ENCODE data around the gene JAK3. TPM values are rescaled to one million over a fixed set of nuclear protein-coding genes. Genes with fewer than 3 reads are reported as not detected.

JAK3 gene
- total and polyA plus RNA-seq, 2 donors (not counting 3 experiments of a cell fraction or from before 2014, with no cell fraction given), result 3.1 to 3.8 TPM

DNA sequence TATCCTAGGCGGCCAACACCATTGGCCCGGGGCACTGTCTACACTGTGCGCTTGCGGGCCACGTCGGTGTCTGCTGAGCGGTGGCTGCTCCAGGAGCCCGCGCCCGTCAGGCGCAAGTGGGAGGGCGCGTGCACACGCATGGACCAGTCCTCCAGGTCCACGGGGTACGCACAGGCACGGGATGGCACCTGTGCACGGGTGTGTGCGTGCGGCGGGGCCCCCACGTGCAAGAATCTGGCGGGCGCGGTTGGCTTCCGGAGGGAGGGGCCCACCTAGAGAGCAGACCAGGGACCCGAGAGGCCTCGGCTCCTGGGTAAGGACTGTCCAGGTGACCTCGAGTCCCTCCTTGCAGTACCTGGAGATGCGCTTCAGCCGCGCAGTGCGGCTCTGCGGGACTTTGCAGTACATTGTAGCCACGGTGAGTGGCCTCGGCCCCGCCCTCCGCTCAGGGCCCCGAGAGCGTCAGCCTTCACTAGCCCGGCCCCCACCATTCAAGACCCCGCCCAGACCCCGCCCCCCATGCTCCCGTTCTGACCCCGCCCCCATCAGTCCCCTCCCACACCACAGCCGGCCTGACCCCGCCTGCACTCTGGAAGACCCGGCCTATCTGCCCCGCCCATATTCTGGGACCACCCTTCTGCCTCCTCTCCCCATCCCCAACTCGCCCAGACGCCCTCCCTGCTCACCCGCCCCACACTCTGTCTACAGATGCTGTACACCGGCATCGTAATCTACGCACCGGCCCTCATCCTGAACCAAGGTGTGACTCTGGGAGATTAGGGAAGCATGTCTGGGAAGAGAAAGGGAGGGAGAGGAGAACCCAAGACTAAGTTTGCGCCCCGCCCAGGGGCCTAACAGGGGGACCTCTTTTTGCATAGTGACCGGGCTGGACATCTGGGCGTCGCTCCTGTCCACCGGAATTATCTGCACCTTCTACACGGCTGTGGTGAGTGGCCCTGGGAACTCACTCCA is 26.3 kb upstream of the JAK3 start:
- CTCF ChIA-PET, result interaction anchor here (1.5 kb wide), 1 partner anchor 15 kb away, joined by 4 read pairs; the partner anchor contains the start of gene RPL18A
- Histone ChIP-seq H3K9ac (replicated peaks; ENCODE audit: extremely low read depth, insufficient read depth, low read length) (no peak overlapping the region), H3K4me3 (replicated peaks in 1 of 3; ENCODE audit: insufficient read depth in 1 of 3, low read depth in 1 of 3, low read length in 3 of 3) (no peak overlapping the region)

DNA sequence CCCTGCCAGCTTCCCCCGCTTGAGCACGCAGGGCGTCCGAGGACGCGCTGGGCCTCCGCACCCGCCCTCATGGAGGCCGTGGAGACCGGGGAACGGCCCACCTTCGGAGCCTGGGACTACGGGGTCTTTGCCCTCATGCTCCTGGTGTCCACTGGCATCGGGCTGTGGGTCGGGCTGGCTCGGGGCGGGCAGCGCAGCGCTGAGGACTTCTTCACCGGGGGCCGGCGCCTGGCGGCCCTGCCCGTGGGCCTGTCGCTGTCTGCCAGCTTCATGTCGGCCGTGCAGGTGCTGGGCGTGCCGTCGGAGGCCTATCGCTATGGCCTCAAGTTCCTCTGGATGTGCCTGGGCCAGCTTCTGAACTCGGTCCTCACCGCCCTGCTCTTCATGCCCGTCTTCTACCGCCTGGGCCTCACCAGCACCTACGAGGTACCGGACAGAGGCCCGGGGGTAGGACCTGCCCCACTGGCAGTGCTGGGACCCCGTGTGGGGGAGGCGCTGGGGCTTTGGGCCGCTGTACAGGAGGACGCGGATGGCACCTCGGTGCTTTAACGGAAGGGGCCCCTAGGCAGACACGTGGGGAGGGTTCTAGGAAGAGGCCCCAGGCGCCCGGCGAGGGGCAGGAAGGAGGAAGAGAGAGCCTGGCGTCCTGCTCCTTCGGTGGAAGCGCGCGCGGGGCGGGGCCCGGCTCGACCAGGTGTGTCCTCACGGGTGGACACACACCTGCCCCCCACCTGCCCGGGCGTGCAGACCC is 24.6 kb upstream of the JAK3 start:
- POLR2A ChIA-PET, result interaction anchor here (2.8 kb wide), 1 partner anchor 13 kb away, joined by 13 read pairs; the partner anchor contains the start of gene RPL18A
- no peak overlapping the region for H3K9ac ChIP-seq (replicated peaks; ENCODE audit: extremely low read depth, insufficient read depth, low read length)
- H3K27ac ChIP-seq (ENCODE audit: insufficient read depth, low read depth, low read length), result no peak overlapping the region
- BruUV-seq (replicated peaks), result no TSS peak
- TF ChIP-seq GATA2 (IDR thresholded peaks at IDR 0.05; ENCODE audit: insufficient read depth, insufficient read length, low read depth, low read length) (no peak), JUN (IDR thresholded peaks at IDR 0.05; ENCODE audit: borderline replicate concordance, insufficient read depth, insufficient read length, low read depth) (no peak), EZH2 (IDR thresholded peaks at IDR 0.05; ENCODE audit: borderline replicate concordance, low read depth, low read length, severe bottlenecking) (peak; percentile 92), FOS (IDR thresholded peaks at IDR 0.05; ENCODE audit: borderline replicate concordance, insufficient read depth, low read length) (no peak)
- TF ChIP-seq, protein P1, sequence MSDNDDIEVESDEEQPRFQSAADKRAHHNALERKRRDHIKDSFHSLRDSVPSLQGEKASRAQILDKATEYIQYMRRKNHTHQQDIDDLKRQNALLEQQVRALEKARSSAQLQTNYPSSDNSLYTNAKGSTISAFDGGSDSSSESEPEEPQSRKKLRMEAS (IDR thresholded peaks at IDR 0.05; ENCODE audit: insufficient read depth, insufficient read length), result no peak
- CTCF ChIA-PET, result interaction anchor here (1.0 to 5.0 kb wide), 5 partner anchors 10 to 123 kb away, joined by 4 to 118 read pairs (median 4); partner anchors contain the start of genes CCDC124 and RPL18A
- H2AFZ ChIP-seq (ENCODE audit: low read depth, low read length), result no peak overlapping the region
- intact Hi-C loops (cut with micrococcal nuclease), result no loop called here
- FAIRE-seq (no peak), DNase-seq (ENCODE audit: low read depth, low spot score) (no peak)
- H3K4me1 ChIP-seq (ENCODE audit: control insufficient read depth, extremely low read depth, insufficient read depth, low read length), result no peaks in the 10 kb centered on the region
- H3K4me3 ChIP-seq (replicated peaks in 1 of 3; ENCODE audit: insufficient read depth in 1 of 3, low read depth in 1 of 3, low read length in 3 of 3), result no peak overlapping the region
- H3K36me3 ChIP-seq (ENCODE audit: control insufficient read depth in 2 of 2, extremely low read depth in 1 of 2, insufficient read depth in 2 of 2, low read length in 2 of 2), result no peaks in the 10 kb centered on the region
- no peak overlapping the region for H3K4me2 ChIP-seq (ENCODE audit: insufficient read depth, low read length)
- H3K9me1 ChIP-seq (replicated peaks; ENCODE audit: control insufficient read depth, extremely low read depth, insufficient read depth, low read length), result no peaks in the 10 kb centered on the region
- no peaks in the 10 kb centered on the region for H3K79me2 ChIP-seq (ENCODE audit: control insufficient read depth, insufficient read depth, low read length)
- dilution Hi-C loops (cut with MboI; ENCODE audit: extremely low pct_ligation_motif_present, low sequenced_read_pairs), result no loop called here
- H4K20me1 ChIP-seq (replicated peaks; ENCODE audit: control insufficient read depth, extremely low read depth, insufficient read depth, low read length), result no peaks in the 10 kb centered on the region
- peaks cover 41 to 52% of the 10 kb centered on the region in 2 experiments for H3K27me3 ChIP-seq (ENCODE audit: control insufficient read depth in 2 of 2, insufficient read depth in 2 of 2, low read length in 2 of 2)
- no peaks in the 10 kb centered on the region for H3K9me3 ChIP-seq (replicated peaks; ENCODE audit: control insufficient read depth, insufficient read depth, low read length)

More for the DNA sequence above, 26.3 kb upstream of the JAK3 start:
- dilution Hi-C loops (cut with MboI; ENCODE audit: extremely low pct_ligation_motif_present, low sequenced_read_pairs) (no loop called here), intact Hi-C loops (cut with micrococcal nuclease) (no loop called here)
- H3K4me2 ChIP-seq (ENCODE audit: insufficient read depth, low read length), result no peak overlapping the region
- H2AFZ ChIP-seq (ENCODE audit: low read depth, low read length), result peak overlapping the region; percentile 23
- POLR2A ChIA-PET, result no interaction called here
- no TSS peak for BruUV-seq (replicated peaks)
- H3K27ac ChIP-seq (ENCODE audit: insufficient read depth, low read depth, low read length), result no peak overlapping the region
- no peak for FAIRE-seq
- H3K9me3 ChIP-seq (replicated peaks; ENCODE audit: control insufficient read depth, insufficient read depth, low read length), result no peaks in the 10 kb centered on the region
- DNase-seq (ENCODE audit: low read depth, low spot score), result no peak
- no peaks in the 10 kb centered on the region for H4K20me1 ChIP-seq (replicated peaks; ENCODE audit: control insufficient read depth, extremely low read depth, insufficient read depth, low read length)
- peak; percentile 62 for TF ChIP-seq EZH2 (IDR thresholded peaks at IDR 0.05; ENCODE audit: borderline replicate concordance, low read depth, low read length, severe bottlenecking)
- no peak for TF ChIP-seq JUN (IDR thresholded peaks at IDR 0.05; ENCODE audit: borderline replicate concordance, insufficient read depth, insufficient read length, low read depth)
- H3K27me3 ChIP-seq (ENCODE audit: control insufficient read depth in 2 of 2, insufficient read depth in 2 of 2, low read length in 2 of 2), result peaks cover 32 to 44% of the 10 kb centered on the region in 2 experiments
- no peaks in the 10 kb centered on the region for H3K4me1 ChIP-seq (ENCODE audit: control insufficient read depth, extremely low read depth, insufficient read depth, low read length)
- no peaks in the 10 kb centered on the region for H3K79me2 ChIP-seq (ENCODE audit: control insufficient read depth, insufficient read depth, low read length)
- no peaks in the 10 kb centered on the region for H3K36me3 ChIP-seq (ENCODE audit: control insufficient read depth in 2 of 2, extremely low read depth in 1 of 2, insufficient read depth in 2 of 2, low read length in 2 of 2)
- H3K9me1 ChIP-seq (replicated peaks; ENCODE audit: control insufficient read depth, extremely low read depth, insufficient read depth, low read length), result no peaks in the 10 kb centered on the region

All from endothelial cell of umbilical vein (primary cell).